GM19467 (cell line): ENCODE results near the gene ANKRD30BL.
"Not testable (repeated sequence)": the region's sequence is repeated elsewhere in the genome, so short reads cannot be mapped to it uniquely, and the experiment has no call there.

Experiments used
- ATAC-seq: cut with Tn5 transposase; IDR thresholded peaks from one replicate; pipeline ENCODE4 v1.9.1; 2021; ENCODE audit warnings: mild to moderate bottlenecking, moderate library complexity; ENCODE audit not compliant: unreplicated experiment

Gene ANKRD30BL, protein sequence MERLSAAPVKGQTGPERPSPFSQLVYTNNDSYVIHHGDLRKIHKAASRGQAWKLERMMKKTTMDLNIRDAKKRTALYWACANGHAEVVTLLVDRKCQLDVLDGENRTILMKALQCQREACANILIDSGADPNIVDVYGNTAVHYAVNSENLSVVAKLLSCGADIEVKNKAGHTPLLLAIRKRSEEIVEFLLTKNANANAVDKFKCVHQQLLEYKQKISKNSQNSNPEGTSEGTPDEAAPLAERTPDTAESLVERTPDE

DNA sequence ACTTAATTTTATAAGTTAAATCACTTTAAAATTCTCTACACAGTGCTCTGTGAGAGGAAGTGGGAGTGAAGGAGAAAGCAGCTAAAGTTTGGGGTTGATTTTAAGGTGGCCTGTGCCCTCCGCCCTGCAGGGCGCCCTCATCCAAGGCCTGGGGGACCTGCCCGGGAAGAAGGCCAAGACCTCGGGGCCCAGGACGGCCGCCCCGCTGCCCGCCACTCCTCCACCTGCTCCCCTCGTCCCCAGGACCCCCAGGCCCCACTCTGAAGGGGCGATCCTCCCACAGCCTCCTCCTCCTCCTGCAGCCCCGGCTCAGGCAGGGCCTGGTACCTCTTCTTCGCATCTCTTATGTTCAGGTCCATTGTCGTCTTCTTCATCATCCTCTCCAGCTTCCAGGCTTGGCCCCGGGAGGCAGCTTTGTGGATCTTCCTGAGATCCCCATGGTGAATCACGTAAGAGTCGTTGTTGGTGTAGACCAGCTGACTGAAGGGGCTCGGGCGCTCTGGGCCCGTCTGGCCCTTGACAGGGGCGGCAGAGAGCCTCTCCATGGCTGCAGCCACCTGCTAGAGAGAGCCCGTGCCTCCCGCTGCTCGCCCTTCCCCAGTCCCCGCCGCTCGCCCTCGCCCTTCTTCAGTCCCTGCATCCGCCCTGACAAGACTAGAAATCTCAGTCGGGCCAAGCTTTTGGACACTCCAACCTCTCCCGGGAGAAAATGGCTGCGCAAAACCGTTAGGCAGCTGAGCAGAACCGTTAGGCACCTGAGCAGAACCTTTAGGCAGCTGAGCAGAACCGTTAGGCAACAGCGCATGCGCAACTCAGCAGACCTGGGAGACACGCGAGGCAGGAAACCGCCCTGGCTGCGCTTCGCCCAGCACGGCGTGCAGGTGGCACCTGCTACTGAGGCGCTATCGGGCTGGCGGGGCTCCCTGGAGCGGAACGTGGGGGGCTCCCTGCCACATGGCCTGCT, at the start of gene ANKRD30BL:
Gene ANKRD30BL, minus strand, starts transcription at position 792 of the 964 bp plus-strand sequence. Its CDS starts 247 bp downstream, at position 545.
- not testable (repeated sequence) for ATAC-seq

DNA sequence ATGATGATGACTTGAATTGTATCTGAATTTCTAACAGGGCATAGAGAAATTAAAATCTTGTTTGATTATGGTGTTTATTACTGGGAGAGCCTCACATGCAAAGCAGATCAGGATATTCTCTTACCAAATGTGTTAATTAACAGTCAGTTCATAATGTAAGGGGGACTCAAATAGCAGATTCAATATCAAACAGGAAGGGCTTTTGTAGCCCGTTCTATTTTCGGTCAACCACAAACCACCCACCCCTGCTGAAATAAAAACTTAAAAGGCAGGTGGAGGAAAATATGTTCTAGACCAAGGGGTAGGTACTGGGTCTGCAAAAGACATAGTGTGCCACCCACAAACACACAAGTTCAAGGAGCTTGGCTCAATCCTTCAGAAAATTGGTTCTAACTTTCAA, 41.1 kb upstream of the ANKRD30BL start:
- ATAC-seq: not testable (repeated sequence)

DNA sequence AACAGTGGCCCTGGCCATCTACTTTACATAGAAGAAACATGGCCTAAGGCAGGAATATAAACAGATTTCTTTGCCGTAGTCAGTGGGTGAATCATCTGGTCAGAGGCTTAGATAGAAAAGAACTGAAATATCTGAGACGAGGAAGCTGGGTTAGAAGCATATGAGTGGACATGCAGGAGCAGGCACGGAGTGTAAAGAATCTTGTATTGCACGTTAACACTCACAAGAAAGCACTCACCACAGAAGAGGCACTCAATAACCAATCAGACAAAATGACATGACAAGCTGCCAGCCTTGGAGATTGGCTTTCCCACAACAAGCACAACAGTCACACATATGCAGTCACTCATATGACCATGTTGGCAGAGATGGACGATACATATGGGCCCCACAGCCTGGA, 31.1 kb upstream of the ANKRD30BL start:
- not testable (repeated sequence) for ATAC-seq

DNA sequence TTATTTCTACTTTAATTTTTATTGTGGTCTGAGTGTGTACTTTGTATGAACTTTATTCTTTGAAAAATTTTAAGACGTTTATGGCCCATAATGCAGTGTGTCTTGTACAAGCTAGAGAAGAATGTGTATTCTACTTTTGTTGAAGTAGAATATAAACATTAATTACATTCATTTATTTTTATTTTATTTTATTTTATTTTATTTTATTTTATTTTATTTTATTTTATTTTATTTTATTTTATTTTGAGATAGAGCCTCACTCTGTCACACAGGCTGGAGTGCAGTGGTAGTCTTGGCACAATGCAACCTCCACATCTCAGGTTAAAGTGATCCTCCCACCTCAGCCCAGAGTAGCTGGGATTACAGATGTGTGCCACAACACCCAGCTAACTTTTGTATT, 5.3 kb upstream of the ANKRD30BL start:
- ATAC-seq: not testable (repeated sequence)

DNA sequence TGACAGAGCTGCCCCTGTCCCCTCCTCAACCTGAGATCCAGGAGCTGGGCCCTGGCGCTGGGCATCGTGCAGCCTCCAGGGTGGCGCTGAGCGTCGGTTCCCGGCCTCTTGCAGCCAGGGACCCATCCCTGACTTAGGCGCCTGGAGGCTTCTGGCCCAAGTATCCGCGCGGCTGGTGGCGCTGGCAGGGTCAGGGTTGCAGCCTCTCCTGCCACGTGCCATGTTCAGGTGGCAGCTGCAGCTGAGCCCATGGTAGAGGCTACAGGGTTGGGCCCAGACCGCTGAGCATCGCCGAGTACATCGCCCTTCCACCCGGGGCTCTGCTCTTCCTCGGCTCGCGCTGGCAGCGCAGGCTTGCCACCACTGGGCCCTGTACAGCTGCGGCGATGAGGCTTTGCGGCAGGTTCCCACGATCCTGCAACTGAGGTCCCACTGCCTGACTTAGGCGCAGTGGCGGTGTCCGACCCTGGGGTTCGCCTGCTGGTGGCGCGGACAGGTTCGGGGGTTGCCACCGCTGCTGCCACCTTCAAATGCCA, 441 bp upstream of the ANKRD30BL start:
- not testable (repeated sequence) for ATAC-seq

DNA sequence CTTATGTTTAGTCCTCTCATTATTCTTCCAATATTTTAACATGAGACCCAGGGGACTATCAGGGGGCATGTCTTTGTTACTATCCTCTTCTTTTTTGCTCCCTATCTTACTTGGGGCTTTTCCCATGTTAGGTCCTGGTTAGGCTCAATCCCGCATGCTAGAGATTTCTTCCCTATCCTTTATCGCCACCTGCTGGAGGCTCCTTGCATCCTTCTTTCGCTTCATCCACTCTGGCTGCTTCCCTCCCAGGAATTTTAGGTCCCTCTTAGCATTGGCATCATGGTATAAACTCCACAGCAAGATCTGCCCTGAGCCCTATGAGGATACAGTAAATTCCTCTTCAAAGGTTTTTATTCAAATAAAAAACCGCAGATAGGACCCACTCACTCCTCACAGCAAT, 15.0 kb downstream of the ANKRD30BL start:
- not testable (repeated sequence) for ATAC-seq
